Measurements from ENCODE around the gene LENEP.

- TF ChIP-seq CTCF (conservative IDR thresholded peaks at IDR 0.05) (no peak), EZH2 (IDR thresholded peaks at IDR 0.05; ENCODE audit: low read depth) (no peak)
These were observed 3.7 kb downstream of the LENEP start for GRCh38 chr1:154996966-154997701.
